ENCODE results near the gene C10orf90. TPM values are rescaled to one million over a fixed set of nuclear protein-coding genes. Genes with fewer than 3 reads are reported as not detected.

Gene C10orf90
- total RNA-seq, 1 donor from 2014 or later: not detected

- Mint-ChIP-seq H3K36me3 (ENCODE audit: low read depth, unreplicated experiment) (no peaks in the 10 kb centered on the region), H3K9me3 (ENCODE audit: unreplicated experiment) (no peaks in the 10 kb centered on the region), H3K27me3 (ENCODE audit: unreplicated experiment) (no peaks in the 10 kb centered on the region), H3K4me3 (ENCODE audit: unreplicated experiment) (no peak overlapping the region), H3K27ac (ENCODE audit: unreplicated experiment) (no peak overlapping the region), H3K4me1 (ENCODE audit: unreplicated experiment) (peaks cover 11% of the 10 kb centered on the region)
- no peak for DNase-seq (ENCODE audit: low spot score)
- TF ChIP-seq CTCF (IDR thresholded peaks at IDR 0.05; ENCODE audit: unreplicated experiment): no peak
These were observed 244.9 kb downstream of the C10orf90 start for GRCh38 chr10:126425489-126426065.

GRCh38 chr10:126425032-126425431 lies 245.5 kb downstream of the C10orf90 start:
- no peak for DNase-seq (ENCODE audit: low spot score)
- Mint-ChIP-seq H3K9me3 (ENCODE audit: unreplicated experiment) (no peaks in the 10 kb centered on the region), H3K4me3 (ENCODE audit: unreplicated experiment) (no peak overlapping the region), H3K4me1 (ENCODE audit: unreplicated experiment) (peaks cover 11% of the 10 kb centered on the region), H3K27me3 (ENCODE audit: unreplicated experiment) (no peaks in the 10 kb centered on the region), H3K36me3 (ENCODE audit: low read depth, unreplicated experiment) (no peaks in the 10 kb centered on the region), H3K27ac (ENCODE audit: unreplicated experiment) (no peak overlapping the region)
- no peak for TF ChIP-seq CTCF (IDR thresholded peaks at IDR 0.05; ENCODE audit: unreplicated experiment)

GRCh38 chr10:126423732-126424491 lies 246.6 kb downstream of the C10orf90 start:
- H3K9me3 Mint-ChIP-seq (ENCODE audit: unreplicated experiment): no peaks in the 10 kb centered on the region
- H3K4me3 Mint-ChIP-seq (ENCODE audit: unreplicated experiment): no peak overlapping the region
- no peak for TF ChIP-seq CTCF (IDR thresholded peaks at IDR 0.05; ENCODE audit: unreplicated experiment)
- H3K4me1 Mint-ChIP-seq (ENCODE audit: unreplicated experiment): peaks cover 11% of the 10 kb centered on the region
- H3K27me3 Mint-ChIP-seq (ENCODE audit: unreplicated experiment): no peaks in the 10 kb centered on the region
- H3K36me3 Mint-ChIP-seq (ENCODE audit: low read depth, unreplicated experiment): no peaks in the 10 kb centered on the region
- no peak overlapping the region for H3K27ac Mint-ChIP-seq (ENCODE audit: unreplicated experiment)
- DNase-seq (ENCODE audit: low spot score): no peak

DNA sequence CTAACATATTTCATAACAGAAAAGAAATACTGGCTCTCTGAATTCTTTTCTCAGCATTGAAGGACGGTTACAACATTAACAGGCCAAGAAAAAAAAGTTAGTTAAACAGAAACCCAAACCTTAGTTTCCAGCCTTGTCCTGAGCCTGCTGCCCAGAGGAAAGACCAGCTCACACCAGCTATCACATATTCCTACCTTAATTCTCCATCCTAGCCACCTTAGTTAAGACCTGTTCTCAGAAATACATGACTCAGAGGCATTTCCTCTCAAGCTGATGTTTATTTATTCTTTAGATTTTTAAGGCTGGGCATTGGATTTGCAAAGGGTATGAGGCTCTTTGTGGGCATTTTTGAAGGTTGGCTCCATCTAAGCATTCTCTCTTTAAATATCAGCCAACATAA lies 247.9 kb downstream of the C10orf90 start:
- Mint-ChIP-seq H3K4me3 (ENCODE audit: unreplicated experiment) (no peak overlapping the region), H3K9me3 (ENCODE audit: unreplicated experiment) (no peaks in the 10 kb centered on the region), H3K27ac (ENCODE audit: unreplicated experiment) (no peak overlapping the region), H3K36me3 (ENCODE audit: low read depth, unreplicated experiment) (no peaks in the 10 kb centered on the region), H3K27me3 (ENCODE audit: unreplicated experiment) (no peaks in the 10 kb centered on the region), H3K4me1 (ENCODE audit: unreplicated experiment) (peaks cover 11% of the 10 kb centered on the region)
- TF ChIP-seq CTCF (IDR thresholded peaks at IDR 0.05; ENCODE audit: unreplicated experiment): no peak
- no peak for DNase-seq (ENCODE audit: low spot score)

DNA sequence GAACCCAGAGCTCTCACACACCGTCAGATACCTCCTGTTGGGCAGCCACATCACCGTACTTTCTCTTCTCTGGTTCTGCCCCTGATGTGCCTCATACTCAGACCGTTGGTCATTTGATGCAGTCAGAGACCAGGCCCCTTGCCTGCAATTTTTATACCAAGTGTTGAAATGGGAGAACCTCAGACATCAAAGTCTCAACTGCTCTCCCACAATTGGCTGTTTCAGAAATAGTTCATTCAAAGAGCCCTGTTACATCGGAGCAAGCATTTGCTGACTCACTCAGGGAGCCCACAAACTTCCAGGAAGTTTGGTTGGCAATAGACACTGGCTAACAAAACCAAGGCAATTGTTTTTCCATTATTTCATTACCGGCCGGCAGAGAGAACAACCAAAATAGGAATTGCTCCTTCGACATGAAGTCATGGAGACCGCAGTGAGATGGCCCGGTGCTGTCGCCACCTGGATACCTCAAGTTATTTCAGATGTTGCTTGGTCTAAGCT lies 248.7 kb downstream of the C10orf90 start:
- no peak for DNase-seq (ENCODE audit: low spot score)
- no peak overlapping the region for H3K27ac Mint-ChIP-seq (ENCODE audit: unreplicated experiment)

More for the DNA sequence above, 248.7 kb downstream of the C10orf90 start:
- Mint-ChIP-seq H3K9me3 (ENCODE audit: unreplicated experiment) (no peaks in the 10 kb centered on the region), H3K4me3 (ENCODE audit: unreplicated experiment) (no peak overlapping the region), H3K4me1 (ENCODE audit: unreplicated experiment) (peaks cover 11% of the 10 kb centered on the region), H3K36me3 (ENCODE audit: low read depth, unreplicated experiment) (no peaks in the 10 kb centered on the region), H3K27me3 (ENCODE audit: unreplicated experiment) (no peaks in the 10 kb centered on the region)
- no peak for TF ChIP-seq CTCF (IDR thresholded peaks at IDR 0.05; ENCODE audit: unreplicated experiment)

Measured in endothelial cell (in vitro differentiated cells).